ELF-1 (cell line): ENCODE results near the gene PRKG1.

Experiments
- DNase-seq: peaks from one replicate; pipeline ENCODE4 v3.0.0-alpha.2; 2016; ENCODE audit warnings: low read depth, low spot score

The PRKG1 gene

GRCh38 chr10:51074238-51075028 is at the start of gene PRKG1:
Gene PRKG1, plus strand, starts transcription at chr10:51074487.
- peak; percentile 89 for DNase-seq

- no peak for DNase-seq
Measured at GRCh38 chr10:51028420-51028819, 45.9 kb upstream of the PRKG1 start.

- DNase-seq = no peak
Measured at GRCh38 chr10:51029172-51029641, 45.1 kb upstream of the PRKG1 start.

DNA sequence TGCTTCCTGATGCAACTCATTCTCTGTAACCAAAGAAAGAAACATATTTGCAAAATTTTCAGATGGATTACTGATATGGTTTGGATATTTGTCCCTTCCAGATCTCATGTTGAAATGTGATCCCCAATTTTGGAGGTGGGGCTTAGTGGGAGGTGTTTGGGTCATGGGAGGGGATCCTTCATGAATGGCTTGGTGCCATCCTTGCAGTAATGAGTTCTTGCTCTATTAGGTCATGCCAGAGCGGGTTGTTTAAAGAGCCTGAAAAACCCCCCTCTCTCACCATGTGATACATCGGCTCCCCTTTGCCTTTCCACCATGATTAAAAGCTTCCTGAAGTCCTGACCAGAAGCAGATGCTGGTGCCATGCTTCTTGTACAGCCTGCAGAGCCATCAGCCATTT is 43.8 kb upstream of the PRKG1 start:
- no peak for DNase-seq

DNA sequence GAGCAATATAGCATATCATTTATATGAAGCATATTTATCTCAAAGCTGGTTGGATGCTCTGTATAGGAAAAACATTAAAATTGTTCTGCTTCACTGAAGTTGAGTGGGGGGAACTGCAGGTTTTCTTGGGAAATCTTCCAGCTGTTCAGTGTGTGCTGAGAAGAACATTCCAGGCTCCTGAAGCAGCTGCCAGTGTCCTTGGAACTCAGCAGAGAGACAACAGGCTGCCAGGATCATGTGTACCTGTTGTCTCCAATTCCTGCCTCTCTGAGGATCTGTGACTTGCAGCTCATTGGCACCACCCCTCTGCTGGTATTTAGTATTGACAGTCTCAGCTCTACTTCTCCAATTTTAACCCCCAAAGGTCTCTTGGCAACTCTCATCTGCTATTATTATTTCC is 42.3 kb upstream of the PRKG1 start:
- DNase-seq = peak; percentile 16

GRCh38 chr10:51034769-51035168 is 39.5 kb upstream of the PRKG1 start:
- DNase-seq = no peak

DNA sequence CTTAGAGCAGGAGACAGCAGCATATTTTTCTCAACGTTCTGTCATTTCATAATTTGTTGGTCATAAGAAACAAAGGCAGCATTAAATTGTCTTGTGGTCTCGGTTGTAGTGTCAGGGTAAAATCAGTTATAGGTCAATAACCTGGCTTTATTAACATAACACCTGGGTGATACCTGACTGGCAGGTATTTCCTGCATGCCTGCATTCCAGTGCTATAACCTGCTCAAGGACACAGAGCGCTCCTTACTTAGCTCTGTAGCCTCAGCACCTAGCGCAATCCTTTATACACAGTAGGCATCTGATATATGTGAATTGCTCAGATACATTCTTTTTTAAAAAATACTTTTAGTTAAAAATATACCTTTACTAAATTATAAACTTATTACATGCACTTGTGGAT is 38.9 kb upstream of the PRKG1 start:
- DNase-seq = peak; percentile 17

GRCh38 chr10:51045871-51046270 is 28.4 kb upstream of the PRKG1 start:
- no peak for DNase-seq

DNA sequence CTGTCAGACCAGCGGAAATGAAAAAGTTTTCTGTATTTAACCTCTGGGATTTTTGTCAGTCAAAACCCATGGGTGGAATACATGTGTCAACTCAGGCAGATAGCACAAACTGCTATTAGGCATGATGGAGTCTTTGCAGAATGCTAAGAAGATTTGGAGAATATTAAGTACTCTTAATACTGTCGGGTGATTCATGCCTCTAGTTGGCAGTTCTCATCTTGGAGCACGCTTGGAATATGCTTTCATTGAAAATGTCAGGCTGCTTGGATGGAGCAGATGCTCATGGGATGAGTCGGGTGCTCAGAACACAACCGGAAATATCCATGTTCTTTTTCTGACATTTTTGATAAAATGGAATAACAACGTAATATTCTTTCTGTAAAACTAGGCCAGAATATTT is 27.6 kb upstream of the PRKG1 start:
- no peak for DNase-seq

DNA sequence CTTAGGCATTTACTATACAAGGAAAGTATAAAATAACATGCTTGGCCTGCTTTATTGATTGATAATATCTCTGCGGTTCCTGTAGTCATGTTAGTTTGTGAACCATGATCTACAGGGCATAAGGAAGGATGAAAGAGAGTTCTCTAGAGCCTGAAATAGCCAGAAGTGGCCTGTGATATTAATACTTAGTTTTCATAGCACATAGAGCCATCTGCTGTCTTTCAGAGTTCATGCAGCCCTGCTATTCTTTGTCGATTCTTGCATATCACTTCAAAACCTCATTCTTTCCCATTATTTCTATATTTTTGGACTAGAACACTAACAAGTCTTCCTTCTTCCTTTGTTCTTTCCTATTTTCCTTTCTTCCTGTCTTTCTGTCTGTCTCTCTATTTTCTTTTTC is 26.4 kb upstream of the PRKG1 start:
- DNase-seq = no peak

DNA sequence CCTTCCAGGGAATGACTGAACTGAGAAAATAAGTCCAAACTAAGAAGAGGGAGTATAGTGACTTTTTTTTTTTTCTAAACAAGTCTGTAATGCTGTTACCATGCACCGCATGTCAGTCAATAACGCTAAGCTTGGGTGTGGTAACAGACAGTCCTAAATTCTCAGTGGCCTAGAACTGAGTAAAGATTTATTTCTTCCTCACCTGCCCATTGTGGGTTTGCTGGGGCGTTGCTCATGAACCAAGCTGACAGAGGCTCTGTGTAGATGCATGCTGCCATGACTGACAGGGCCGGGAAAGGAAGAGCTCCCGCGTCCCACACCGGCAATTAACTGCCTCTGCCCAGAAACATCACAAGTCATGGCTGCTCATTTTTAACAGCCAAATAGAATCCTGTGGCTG is 25.5 kb upstream of the PRKG1 start:
- DNase-seq = no peak

GRCh38 chr10:51052163-51052562 is 22.1 kb upstream of the PRKG1 start:
- DNase-seq = no peak

DNA sequence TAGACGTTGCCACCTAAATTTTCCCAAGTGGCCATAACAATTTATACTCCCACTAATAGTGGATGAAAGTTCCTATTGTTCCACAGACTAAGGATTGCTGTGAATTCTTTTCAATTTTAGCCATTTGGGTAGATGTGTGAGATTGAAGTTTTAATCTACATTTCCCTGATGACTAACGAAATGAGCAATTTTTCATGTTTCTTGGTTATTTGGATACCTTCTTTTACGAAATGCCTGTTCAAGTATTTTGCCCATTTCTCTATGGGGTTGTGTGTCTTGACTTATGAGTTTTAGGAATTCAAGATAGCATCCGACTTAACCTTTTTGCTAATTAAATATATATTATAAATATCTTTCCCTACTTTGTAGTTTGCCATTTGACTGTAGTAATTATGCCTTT is 16.4 kb upstream of the PRKG1 start:
- DNase-seq = no peak

GRCh38 chr10:51063166-51063565 is 11.1 kb upstream of the PRKG1 start:
- no peak for DNase-seq

DNA sequence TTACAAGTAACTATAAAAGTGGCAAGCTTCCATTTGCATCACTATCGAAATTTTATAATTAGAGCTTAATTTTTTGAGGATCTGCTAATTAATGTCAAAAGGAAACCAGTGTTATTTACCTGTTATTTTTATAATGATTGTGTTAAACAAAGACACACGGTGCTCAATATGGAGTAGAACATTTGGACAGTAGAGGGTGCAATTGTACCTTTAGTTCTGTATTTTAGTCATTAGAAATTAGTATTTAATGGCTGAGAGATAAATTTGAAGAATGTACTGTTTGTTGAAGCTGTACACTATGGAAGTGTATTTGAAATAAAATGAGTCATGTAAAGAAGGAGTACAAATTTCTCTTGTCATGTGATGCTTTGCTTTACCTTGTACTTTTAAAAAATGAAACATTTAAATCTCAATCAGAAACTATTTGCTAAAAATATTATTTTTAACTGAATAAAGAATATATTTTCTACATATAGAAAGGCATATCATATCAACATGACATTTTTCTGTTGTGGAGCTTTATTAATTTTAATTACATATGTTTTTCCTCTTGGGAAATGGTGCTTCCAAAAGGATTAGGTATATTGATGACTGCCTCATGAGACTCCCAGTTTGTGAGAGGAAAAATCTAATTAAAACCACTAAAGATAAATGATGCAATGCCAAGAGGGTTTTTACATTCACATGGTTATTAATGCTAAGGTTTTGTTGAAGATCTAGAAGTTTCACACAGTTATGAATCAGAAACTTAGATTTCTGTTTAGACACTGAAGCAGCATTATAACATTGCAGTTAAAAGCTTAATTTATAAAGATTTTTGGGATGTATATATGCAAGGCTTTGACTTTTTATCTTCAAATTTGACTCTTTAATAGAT is 10.4 kb upstream of the PRKG1 start:
- no peak for DNase-seq

DNA sequence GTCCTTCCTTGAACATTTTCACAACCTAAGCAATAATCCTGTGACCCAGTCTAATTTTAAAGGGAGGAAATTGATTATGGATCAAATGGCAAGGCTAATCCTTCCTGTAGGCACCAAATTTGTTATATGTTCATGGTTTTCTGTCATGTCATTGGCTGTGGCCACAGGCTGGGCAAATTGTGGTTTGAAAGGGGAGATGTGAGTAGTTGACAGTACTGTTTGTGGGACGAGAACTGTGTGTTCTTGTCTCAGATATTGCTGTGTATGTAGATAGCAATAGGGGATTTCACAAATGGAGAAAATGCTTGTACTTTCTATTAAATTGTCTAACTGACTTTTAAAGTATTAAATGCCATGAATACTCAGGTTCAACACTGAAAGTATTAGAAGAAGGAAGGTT is 8.1 kb upstream of the PRKG1 start:
- no peak for DNase-seq

- no peak for DNase-seq
Measured at GRCh38 chr10:51072210-51072609, 2.1 kb upstream of the PRKG1 start.

DNA sequence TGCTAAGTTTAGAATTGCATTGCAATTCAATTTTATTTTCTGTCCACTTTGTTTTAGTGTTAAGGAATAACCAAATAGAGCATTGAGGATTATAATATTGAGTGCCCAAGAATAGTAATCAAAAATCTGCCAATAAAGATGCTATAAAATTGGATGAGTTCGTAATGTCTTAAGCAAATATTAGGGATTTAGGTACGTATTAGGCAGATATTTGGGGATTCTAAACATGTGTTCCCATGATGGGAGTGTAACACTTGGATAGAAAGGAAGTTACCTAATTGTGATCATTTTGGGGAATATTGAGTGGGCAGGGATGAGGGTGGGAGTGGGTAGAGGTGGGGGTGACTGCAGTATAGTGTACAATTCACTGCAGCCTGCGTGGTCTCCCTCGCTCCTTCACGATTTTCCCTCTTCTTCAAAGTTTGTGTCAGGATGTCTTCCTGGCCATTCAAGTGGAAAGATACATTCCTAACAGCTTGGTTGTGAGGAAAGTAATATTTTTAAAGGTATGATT is 1.3 kb upstream of the PRKG1 start:
- no peak for DNase-seq

GRCh38 chr10:51073453-51074237 is 642 bp upstream of the PRKG1 start:
- peak; percentile 78 for DNase-seq

DNA sequence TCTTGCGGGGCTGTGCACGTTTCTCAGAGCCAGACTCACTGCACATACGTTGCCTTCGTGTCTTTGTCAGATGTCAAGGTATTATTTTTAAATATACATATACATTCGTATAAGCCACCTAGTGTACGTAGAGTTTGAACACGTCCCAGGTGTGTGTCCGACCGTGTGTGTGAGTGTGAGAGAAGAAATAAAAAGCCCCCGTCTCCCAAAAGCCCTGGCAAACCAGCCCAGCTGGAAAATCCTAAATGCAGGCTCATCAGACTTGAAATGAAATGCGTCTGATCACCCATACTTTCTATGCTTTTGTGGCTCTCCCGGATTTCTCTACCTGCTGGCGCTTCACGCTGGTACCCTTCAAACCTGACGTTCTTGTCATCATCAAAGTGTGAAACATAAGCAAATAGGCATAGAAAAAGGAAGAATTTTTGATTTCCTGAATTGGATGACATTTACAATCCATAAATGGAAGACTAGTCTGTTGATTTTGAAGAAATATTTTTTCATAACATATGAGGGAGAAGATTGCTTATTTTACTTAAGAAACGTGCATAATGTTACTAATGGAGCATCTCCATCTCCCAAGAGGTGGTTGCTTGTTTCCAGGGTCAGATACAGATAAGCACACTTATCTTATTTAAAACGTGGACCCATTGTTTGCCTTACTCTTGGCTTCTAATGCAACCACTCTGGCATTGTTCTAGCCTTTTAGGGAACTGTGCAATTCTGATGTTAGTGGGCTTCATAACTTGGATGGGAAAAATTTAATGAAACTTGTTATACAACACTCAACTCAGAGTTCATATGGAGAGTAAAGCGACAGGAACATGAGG is 971 bp downstream of the PRKG1 start:
- no peak for DNase-seq

DNA sequence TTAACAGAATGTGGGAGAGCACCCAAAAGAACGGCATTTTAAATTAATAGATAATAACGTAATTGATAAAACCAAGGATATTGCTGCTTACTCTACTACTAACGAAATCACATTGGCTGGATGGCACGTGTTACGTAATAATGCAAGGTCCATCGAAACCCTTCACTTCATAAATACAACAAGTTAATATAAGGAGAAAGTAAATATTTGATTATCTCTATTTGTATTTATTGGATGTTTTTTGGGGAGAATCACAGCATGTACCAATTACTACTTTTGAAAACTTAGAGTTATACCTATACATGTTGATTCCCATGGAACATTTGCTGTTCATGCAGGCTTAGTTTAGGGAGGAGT is 1.6 kb downstream of the PRKG1 start:
- no peak for DNase-seq
